Prostate gland (tissue), 2 donors: ENCODE measurements around the gene CLDN7. TPM values are rescaled to one million over a fixed set of nuclear protein-coding genes. Genes with fewer than 3 reads are reported as not detected.
A peak's percentile ranks its signal among the peaks of the same experiment; 100 is the strongest.

Experiments
- DNase-seq: peaks from one replicate; pipeline ENCODE4 v3.0.0-alpha.2; 2019; ENCODE audit warnings: low spot score
- H3K27ac ChIP-seq, 2 donors: fragments of 200-600 bp; sonication (generic); 2 replicates each; pipeline ENCODE4 v1.5.1; 2017 to 2019
- H3K27me3 ChIP-seq: fragments of 200-600 bp; sonication (generic); replicated peaks from 2 replicates; pipeline ENCODE4 v1.5.1; 2019; ENCODE audit not compliant: insufficient read depth
- H3K36me3 ChIP-seq, 2 donors: fragments of 200-600 bp; sonication (generic); 1 replicate in 1 of 2; 2 replicates in 1 of 2; pipeline versions ENCODE4 v1.5.1 to v1.8.1; 2017 to 2019
- H3K4me1 ChIP-seq: fragments of 200-600 bp; sonication (generic); replicated peaks from 2 replicates; pipeline ENCODE4 v1.5.1; 2019
- H3K4me3 ChIP-seq, 2 donors: fragments of 200-600 bp; sonication (generic); 2 replicates each; pipeline ENCODE4 v1.5.1; 2017 to 2019
- H3K9me3 ChIP-seq: fragments of 200-600 bp; sonication (generic); 2 replicates; pipeline ENCODE4 v1.5.1; 2017
- CTCF ChIP-seq, 4 experiments: fragments of 200-600 bp in 2 of 4; fragments of 450-650 bp in 2 of 4; sonication (generic) in 2 of 4; IDR thresholded peaks; 1 replicate in 3 of 4; 2 replicates in 1 of 4; pipeline ENCODE4 v1.5.1; 2016 to 2019; ENCODE audit warnings: antibody characterized with exemption in 4 of 4, mild to moderate bottlenecking in 2 of 4, moderate library complexity in 2 of 4
- POLR2A ChIP-seq: fragments of 450-650 bp; IDR thresholded peaks from one replicate; pipeline ENCODE4 v1.6.1; 2016; ENCODE audit warnings: antibody characterized with exemption, mild to moderate bottlenecking
- POLR2AphosphoS5 ChIP-seq: sonication (generic); formaldehyde crosslinking; IDR thresholded peaks from one replicate; pipeline ENCODE4 v1.6.1; 2017; ENCODE audit warnings: antibody characterized with exemption
- WGBS: methylation state at CpG from one replicate; pipeline ENCODE4 v1.1.5; 2018; 5-methylcytosine and 5-hydroxymethylcytosine counted together
- intact Hi-C: fragments of 100-400 bp; cut with DNase I; formaldehyde crosslinking; loops from one replicate; pipeline ENCODE4 v1.14.2; 2022
- total RNA-seq, 2 donors: library from RNA; depleted of rRNA; stranded (reverse); fragments of >200 nt; gene quantifications; one replicate each; pipeline ENCODE4 v1.1.0, GENCODE V29; 2016

The CLDN7 gene
- total RNA-seq, 2 donors from 2014 or later = 42.0 to 45.8 TPM

- Histone ChIP-seq H3K36me3 (peaks cover 8 to 12% of the 10 kb centered on the region in 2 donors), H3K4me1 (peaks cover 8% of the 10 kb centered on the region), H3K27ac (peak overlapping the region; percentile 97 to 99), H3K27me3 (no peaks in the 10 kb centered on the region), H3K9me3 (no peaks in the 10 kb centered on the region), H3K4me3 (peak overlapping the region; percentile 99)
- no peak for DNase-seq
- TF ChIP-seq POLR2AphosphoS5 = no peak
- TF ChIP-seq POLR2A = no peak
- no peak for TF ChIP-seq CTCF (IDR thresholded peaks at IDR 0.05)
- intact Hi-C loops = no loop called here
- under 1% methylated on average over 85 of the region's 104 CpGs for WGBS
Measured at GRCh38 chr17:7307686-7308624, 45.7 kb upstream of the CLDN7 start.

- Histone ChIP-seq H3K4me3 (peak within 1 kb of the TSS; percentile 99), H3K36me3 (peaks cover 0 to 5% of the 10 kb centered on the region in 2 donors), H3K27me3 (no peaks in the 10 kb centered on the region), H3K27ac (peak within 1 kb of the TSS; percentile 97 to 99), H3K4me1 (peaks cover 8% of the 10 kb centered on the region), H3K9me3 (no peaks in the 10 kb centered on the region)
- peak; percentile 99 for DNase-seq
- under 1% methylated on average over 64 of the region's 64 CpGs for WGBS
- intact Hi-C loops = no loop called here
- peak; percentile 99 for TF ChIP-seq POLR2AphosphoS5
- TF ChIP-seq CTCF (IDR thresholded peaks at IDR 0.05) = peak in 1 of 4 experiments; percentile 23
- TF ChIP-seq POLR2A = peak; percentile 94
Measured at GRCh38 chr17:7306911-7307685, 44.8 kb upstream of the CLDN7 start, which contains the start of gene EIF5A. Gene EIF5A (plus strand): TSS chr17:7307628. CDS start chr17:7309636, 2,008 bp downstream.

GRCh38 chr17:7304179-7304578, 41.9 kb upstream of the CLDN7 start:
- no peak for TF ChIP-seq POLR2AphosphoS5
- no peak for TF ChIP-seq CTCF (IDR thresholded peaks at IDR 0.05)
- no peak overlapping the region for H3K4me3 ChIP-seq
- H3K27me3 ChIP-seq = no peaks in the 10 kb centered on the region
- H3K36me3 ChIP-seq = no peaks in the 10 kb centered on the region
- no peak for DNase-seq
- 94% methylated on average over 7 of the region's 7 CpGs for WGBS
- H3K27ac ChIP-seq = no peak overlapping the region
- intact Hi-C loops = no loop called here
- no peaks in the 10 kb centered on the region for H3K4me1 ChIP-seq
- H3K9me3 ChIP-seq = no peaks in the 10 kb centered on the region

GRCh38 chr17:7296189-7296861, 34.0 kb upstream of the CLDN7 start:
- DNase-seq = peak; percentile 73
- H3K4me3 ChIP-seq = peak overlapping the region in 1 of 2 donors; percentile 3
- 4% methylated on average over 47 of the region's 51 CpGs for WGBS
- intact Hi-C loops = loop anchor here (1.0 kb wide), 1 partner anchor 16 kb away; no protein-coding TSS in a partner anchor
- peaks cover 13% of the 10 kb centered on the region for H3K4me1 ChIP-seq
- H3K27ac ChIP-seq = peak overlapping the region; percentile 5 to 25
- TF ChIP-seq CTCF (IDR thresholded peaks at IDR 0.05) = peak; percentile 85 to 98 (median 96)
- peak; percentile 61 for TF ChIP-seq POLR2AphosphoS5
- TF ChIP-seq POLR2A = no peak
- H3K9me3 ChIP-seq = no peaks in the 10 kb centered on the region
- H3K27me3 ChIP-seq = no peaks in the 10 kb centered on the region
- H3K36me3 ChIP-seq = no peaks in the 10 kb centered on the region
